Astrocyte of the cerebellum (primary cell): ENCODE data around the gene MC1R.
"Not testable (repeated sequence)": the region's sequence is repeated elsewhere in the genome, so short reads cannot be mapped to it uniquely, and the experiment has no call there.

Experiments
- DNase-seq: peaks from one replicate; pipeline ENCODE4 v3.0.0-alpha.2; 2011; ENCODE audit warnings: low read depth
- H3K4me3 ChIP-seq: 2 replicates; pipeline ENCODE4 v1.5.1; 2011; ENCODE audit warnings: mild to moderate bottlenecking, low read depth, low read length, moderate library complexity
- in situ Hi-C: cut with HindIII; loops from 2 replicates; pipeline ENCODE4 v1.10.0; 2017; ENCODE audit warnings: low sequenced_read_pairs
- TF ChIP-seq, protein P1 (sequence below): IDR thresholded peaks from 2 replicates; pipeline ENCODE4 v1.5.1; 2012; ENCODE audit warnings: low read length, low read depth, moderate library complexity, mild to moderate bottlenecking; ENCODE audit errors: missing control alignments

Gene MC1R

DNA sequence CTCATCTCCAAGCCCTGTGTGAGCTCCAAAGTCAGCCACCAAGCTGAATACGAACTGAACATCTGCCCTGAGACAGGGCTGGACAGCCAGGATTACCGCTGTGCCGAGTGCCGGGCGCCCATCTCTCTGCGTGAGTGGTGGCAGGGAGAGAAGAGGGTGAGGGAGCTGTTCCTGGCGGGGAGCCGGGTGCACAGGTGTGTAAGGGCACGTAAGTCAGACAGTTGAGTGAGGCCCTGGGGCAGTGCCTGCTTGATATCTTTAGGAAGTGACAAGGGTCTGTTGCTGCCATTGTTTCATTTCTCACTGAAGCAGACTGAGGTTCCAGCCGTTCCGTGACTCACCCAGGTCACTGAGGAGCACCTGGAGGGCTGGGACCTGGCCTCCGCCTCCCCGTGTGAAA, 42.3 kb downstream of the MC1R start:
- in situ Hi-C loops = no loop called here
- TF ChIP-seq, protein P1, sequence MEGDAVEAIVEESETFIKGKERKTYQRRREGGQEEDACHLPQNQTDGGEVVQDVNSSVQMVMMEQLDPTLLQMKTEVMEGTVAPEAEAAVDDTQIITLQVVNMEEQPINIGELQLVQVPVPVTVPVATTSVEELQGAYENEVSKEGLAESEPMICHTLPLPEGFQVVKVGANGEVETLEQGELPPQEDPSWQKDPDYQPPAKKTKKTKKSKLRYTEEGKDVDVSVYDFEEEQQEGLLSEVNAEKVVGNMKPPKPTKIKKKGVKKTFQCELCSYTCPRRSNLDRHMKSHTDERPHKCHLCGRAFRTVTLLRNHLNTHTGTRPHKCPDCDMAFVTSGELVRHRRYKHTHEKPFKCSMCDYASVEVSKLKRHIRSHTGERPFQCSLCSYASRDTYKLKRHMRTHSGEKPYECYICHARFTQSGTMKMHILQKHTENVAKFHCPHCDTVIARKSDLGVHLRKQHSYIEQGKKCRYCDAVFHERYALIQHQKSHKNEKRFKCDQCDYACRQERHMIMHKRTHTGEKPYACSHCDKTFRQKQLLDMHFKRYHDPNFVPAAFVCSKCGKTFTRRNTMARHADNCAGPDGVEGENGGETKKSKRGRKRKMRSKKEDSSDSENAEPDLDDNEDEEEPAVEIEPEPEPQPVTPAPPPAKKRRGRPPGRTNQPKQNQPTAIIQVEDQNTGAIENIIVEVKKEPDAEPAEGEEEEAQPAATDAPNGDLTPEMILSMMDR = no peak
- no peak for DNase-seq
- no peak overlapping the region for H3K4me3 ChIP-seq

DNA sequence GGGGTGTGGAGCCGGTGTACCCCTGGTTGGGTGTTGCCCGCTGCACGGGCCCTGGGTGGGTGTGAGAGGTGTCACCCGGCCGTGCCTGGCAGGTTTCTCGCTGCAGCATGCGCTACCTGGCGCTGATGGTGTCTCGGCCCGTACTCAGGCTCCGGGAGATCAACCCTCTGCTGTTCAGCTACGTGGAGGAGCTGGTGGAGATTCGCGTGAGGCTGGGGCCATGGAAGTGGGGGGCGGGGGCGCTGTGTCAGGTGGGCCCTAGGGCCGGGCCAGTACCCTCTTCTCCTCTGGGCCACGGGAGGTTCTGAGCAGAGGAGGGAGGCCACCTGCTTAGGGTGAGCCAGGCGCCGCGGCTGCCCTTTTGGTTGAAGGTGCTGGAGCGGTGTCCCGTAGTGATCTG, 43.3 kb downstream of the MC1R start:
- TF ChIP-seq, protein P1 = no peak
- no peak overlapping the region for H3K4me3 ChIP-seq
- in situ Hi-C loops = no loop called here
- no peak for DNase-seq

DNA sequence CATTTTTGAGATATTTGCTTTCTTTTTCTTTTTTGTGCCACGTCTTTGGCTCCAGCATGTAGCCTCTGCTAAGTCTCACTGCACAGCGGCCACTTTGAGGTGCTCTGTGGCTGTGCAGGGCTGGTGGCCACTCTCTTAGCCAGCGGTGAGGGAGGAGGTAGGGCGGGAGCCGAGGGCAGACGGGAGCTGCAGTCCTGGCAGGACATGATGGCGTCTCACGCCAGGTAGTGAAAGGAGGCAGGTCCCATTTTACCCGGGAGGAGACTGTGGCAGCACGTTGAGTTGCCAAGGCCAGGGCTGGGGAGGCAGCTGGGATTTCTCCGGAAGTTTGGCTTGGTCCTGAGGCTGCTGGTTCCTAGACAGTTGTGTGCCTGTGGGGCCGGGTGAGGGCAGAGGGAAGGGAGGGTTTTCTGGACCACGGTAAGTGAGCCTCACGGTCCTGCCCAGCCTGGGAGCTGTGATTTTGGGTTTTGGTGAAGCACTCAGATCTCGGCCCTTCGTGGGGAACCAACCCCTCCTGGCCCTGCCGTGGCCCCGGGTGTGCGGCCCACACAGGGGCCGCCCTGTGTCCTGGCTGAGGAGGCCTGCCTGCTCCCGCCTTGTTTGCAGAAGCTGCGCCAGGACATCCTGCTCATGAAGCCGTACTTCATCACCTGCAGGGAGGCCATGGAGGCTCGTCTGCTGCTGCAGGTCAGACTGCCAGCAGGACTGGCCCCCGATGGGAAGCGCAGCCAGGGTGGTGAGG, 44.3 kb downstream of the MC1R start:
- in situ Hi-C loops = no loop called here
- no peak for DNase-seq
- no peak overlapping the region for H3K4me3 ChIP-seq
- TF ChIP-seq, protein P1 = no peak

DNA sequence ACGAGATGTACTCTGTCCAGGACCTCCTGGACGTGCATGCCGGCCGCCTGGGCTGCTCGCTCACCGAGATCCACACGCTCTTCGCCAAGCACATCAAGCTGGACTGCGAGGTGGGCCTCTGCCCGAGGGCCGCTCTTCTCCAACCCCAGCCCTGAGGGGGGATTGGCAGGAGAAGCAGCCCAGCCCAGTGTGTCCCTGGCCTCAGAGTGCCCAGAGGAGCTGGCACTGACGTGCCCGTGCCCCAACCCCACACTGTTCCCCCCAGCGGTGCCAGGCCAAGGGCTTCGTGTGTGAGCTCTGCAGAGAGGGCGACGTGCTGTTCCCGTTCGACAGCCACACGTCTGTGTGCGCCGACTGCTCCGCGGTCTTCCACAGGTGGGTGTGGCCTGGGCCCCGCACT, 45.5 kb downstream of the MC1R start:
- in situ Hi-C loops = no loop called here
- DNase-seq = no peak
- H3K4me3 ChIP-seq = no peak overlapping the region
- TF ChIP-seq, protein P1 = no peak

DNA sequence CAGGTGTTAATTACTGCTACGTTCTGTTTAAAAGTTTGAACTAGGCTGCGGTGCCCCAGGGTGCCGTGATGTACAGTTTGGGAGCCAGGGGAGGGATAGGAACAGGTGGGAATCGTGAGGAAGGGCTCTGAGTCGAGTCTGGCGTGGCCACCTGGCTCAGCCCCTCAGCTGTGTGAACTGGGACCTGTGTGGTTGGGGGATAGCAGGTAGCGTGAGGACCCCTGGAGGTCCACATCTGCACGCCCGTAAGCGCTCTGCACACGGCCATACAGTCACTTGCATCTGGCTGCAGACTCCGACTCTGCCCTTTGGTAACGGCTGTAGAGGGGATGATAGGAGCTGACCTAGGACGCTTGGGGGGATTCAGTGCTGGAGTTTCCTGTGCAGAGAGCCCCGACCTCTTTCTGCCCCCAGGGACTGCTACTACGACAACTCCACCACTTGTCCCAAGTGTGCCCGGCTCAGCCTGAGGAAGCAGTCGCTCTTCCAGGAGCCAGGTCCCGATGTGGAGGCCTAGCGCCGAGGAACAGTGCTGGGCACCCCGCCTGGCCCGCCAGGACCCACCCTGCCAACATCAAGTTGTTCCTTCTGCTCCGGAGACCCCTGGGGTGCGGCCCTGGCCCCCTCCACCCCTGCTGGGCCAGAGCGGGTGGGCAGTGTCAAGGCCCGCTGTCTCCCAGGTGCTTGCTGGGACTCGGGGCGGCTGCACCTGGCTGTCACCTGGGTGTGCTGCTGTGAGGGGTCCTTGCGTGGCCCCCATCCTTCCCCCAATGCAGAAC, 47.0 kb downstream of the MC1R start:
- TF ChIP-seq, protein P1 = no peak
- no peak overlapping the region for H3K4me3 ChIP-seq
- in situ Hi-C loops = no loop called here
- no peak for DNase-seq

DNA sequence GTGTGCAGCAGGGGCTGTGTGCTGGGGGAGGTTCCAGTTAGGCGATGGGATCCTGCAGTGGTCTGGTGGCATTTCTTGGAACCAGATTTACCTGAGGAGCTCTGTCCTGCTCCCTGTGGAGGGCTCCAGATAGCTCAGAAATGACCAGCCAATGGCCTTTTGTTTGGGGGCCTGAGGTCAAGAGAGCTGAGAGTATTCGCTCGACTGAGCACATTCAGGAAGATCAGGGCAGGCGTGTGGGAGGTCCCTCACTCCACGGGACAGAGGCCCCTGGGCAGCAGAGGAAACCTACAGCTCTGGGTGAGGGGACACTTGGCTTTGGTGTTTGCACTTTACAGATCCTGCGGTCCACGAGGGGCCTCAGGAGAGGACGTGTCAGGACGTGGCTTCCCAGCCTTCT, 48.1 kb downstream of the MC1R start:
- no peak overlapping the region for H3K4me3 ChIP-seq
- in situ Hi-C loops = no loop called here
- TF ChIP-seq, protein P1 = no peak
- no peak for DNase-seq

DNA sequence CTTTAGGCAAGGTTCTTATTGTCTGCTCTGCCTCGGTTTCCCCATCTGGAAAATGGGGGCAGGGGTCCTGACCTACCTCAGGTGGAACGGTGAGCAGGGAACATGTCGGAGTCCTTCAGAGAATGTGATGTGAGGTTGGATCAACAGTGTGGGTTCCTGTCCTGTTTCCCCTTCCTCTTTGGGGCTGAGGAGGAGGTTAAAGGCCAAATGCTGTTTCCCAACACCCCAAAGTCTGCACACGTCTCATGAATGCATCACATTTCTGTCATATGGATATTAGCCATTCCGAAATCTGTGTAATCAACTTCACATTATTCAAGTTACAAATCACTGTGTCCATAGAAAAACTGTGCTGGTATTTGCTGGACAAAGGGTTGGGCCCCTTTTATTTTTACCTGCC, 48.8 kb downstream of the MC1R start:
- in situ Hi-C loops, DNase-seq, H3K4me3 ChIP-seq: not testable (repeated sequence)

DNA sequence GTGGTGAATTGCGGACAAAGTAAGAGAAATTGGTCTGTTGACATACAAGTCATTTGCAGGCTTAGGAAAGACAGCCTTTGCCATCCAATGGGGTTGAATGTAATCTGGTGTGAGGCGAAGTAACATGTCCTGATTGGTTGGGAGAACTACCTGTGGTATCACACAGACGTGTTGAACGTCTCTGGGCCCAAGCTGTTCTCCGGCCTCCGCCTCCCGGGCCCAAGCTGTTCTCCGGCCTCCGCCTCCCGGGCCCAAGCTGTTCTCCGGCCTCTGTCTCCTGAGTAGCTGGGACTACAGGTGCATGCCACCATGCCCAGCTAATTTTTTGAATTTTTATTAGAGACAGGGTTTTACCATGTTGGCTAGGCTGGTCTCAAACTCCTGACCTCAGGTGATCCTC, 49.4 kb downstream of the MC1R start:
- DNase-seq, in situ Hi-C loops: not testable (repeated sequence)

More for the DNA sequence above, 49.4 kb downstream of the MC1R start:
- H3K4me3 ChIP-seq = not testable (repeated sequence)
